Cardiac fibroblast (primary cell): ENCODE measurements around the gene CCDC88B.
A peak's percentile ranks its signal among the peaks of the same experiment; 100 is the strongest.

Experiments
- DNase-seq, 2 donors: peaks; one replicate each; pipeline versions ENCODE4 v3.0.0 to v3.0.0-alpha.2; 2010; ENCODE audit warnings: low read depth in 2 of 2
- H3K4me3 ChIP-seq, 2 donors: replicated peaks in 1 of 2; 1 replicate in 1 of 2; 2 replicates in 1 of 2; pipeline ENCODE4 v1.5.1; 2011; ENCODE audit warnings: low read depth in 2 of 2, low read length in 2 of 2, mild to moderate bottlenecking in 2 of 2, moderate library complexity in 1 of 2
- CTCF ChIP-seq: IDR thresholded peaks from one replicate; pipeline ENCODE4 v1.5.1; 2011; ENCODE audit warnings: low read depth, mild to moderate bottlenecking, low read length, inconsistent platforms

Gene CCDC88B

GRCh38 chr11:64379817-64380709, 40.1 kb downstream of the CCDC88B start:
- H3K4me3 ChIP-seq = no peak overlapping the region
- DNase-seq = no peak
- TF ChIP-seq CTCF = no peak

GRCh38 chr11:64381350-64381749, 41.3 kb downstream of the CCDC88B start:
- no peak for TF ChIP-seq CTCF

GRCh38 chr11:64382047-64382446, 42.0 kb downstream of the CCDC88B start:
- H3K4me3 ChIP-seq = no peak overlapping the region
- no peak for TF ChIP-seq CTCF
- DNase-seq = no peak

More at GRCh38 chr11:64381350-64381749, 41.3 kb downstream of the CCDC88B start:
- no peak overlapping the region for H3K4me3 ChIP-seq
- no peak for DNase-seq

GRCh38 chr11:64382586-64382985, 42.6 kb downstream of the CCDC88B start:
- no peak for DNase-seq
- no peak for TF ChIP-seq CTCF
- no peak overlapping the region for H3K4me3 ChIP-seq

- TF ChIP-seq CTCF = no peak
- no peak for DNase-seq
- no peak overlapping the region for H3K4me3 ChIP-seq
Observed at GRCh38 chr11:64383580-64383979, 43.6 kb downstream of the CCDC88B start.

GRCh38 chr11:64384028-64384737, 44.2 kb downstream of the CCDC88B start:
- peak in 1 of 2 donors; percentile 39 for DNase-seq
- no peak for TF ChIP-seq CTCF
- no peak overlapping the region for H3K4me3 ChIP-seq
